ENCODE results near the gene CR2. TPM values are rescaled to one million over a fixed set of nuclear protein-coding genes. Genes with fewer than 3 reads are reported as not detected.
"Not testable (repeated sequence)": the region's sequence is repeated elsewhere in the genome, so short reads cannot be mapped to it uniquely, and the experiment has no call there.

The CR2 gene
- total RNA-seq, 2 donors from 2014 or later, result 2.1 to 3.8 TPM

DNA sequence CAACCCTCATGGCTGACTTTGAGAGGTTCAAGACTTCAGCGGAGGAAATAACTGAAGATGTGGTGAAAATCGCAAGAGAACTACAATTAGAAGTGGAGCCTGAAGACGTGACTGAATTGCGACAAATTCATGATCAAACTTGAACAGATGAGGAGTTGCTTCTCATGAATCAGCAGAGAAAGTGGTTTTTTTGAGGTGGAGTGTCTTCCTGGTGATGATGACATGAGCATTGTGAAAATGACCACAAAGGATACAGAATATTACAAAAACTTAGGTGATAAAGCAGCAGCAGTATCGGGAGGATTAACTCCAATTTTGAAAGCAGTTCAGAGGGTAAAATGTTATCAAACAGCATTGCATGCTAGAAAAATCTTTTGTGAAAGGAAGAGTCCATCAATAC, 82.1 kb downstream of the CR2 start:
- not testable (repeated sequence) for DNase-seq

More for the DNA sequence above, 82.1 kb downstream of the CR2 start:
- not testable (repeated sequence) for H3K27ac Mint-ChIP-seq; H3K4me3 Mint-ChIP-seq; H3K36me3 Mint-ChIP-seq (ENCODE audit: low read depth); ATAC-seq; H3K27me3 Mint-ChIP-seq; H3K9me3 ChIP-seq (ENCODE audit: control insufficient read depth, low read length, poor library complexity, severe bottlenecking); H3K4me1 Mint-ChIP-seq

Other genes with a start within 250 kb of the CR2 start
- 100 to 1,000 TPM in 1 of 2 donors, 10 to 100 TPM in 1; 98.3 to 133 TPM for gene CD55, start 132.7 kb upstream of the CR2 start, total RNA-seq
- 10 to 100 TPM; 27.6 to 28.3 TPM for gene CR1, start 41.8 kb downstream of the CR2 start, total RNA-seq
- under 1 TPM in 1 of 2 donors, not detected in 1; 0.81 TPM for gene CR1L, start 190.8 kb downstream of the CR2 start, total RNA-seq